IMR-90 (cell line): Measurements from ENCODE around the gene RUFY2. TPM values are rescaled to one million over a fixed set of nuclear protein-coding genes. Genes with fewer than 3 reads are reported as not detected.

Source experiments
- ATAC-seq: fragments of 200-7000 bp; cut with Tn5 transposase; 2 replicates; pipeline ENCODE4 v1.9.1; 2020; ENCODE audit warnings: low read depth, mild to moderate bottlenecking, moderate library complexity
- BruUV-seq: library from RNA; stranded (reverse); fragments of 400-500 nt; replicated peaks from 2 replicates; lab custom pipeline; 2021; lab: Mats Ljungman, UMichigan
- CTCF ChIA-PET: fragments of 300-600 bp; formaldehyde crosslinking; extraction: SDS; loops from one replicate; lab custom pipeline; 2021; ENCODE audit warnings: antibody characterized with exemption; lab: Yijun Ruan, JAX
- POLR2A ChIA-PET: fragments of 300-600 bp; sonication (Branson Sonifier 250); formaldehyde crosslinking; loops from one replicate; lab custom pipeline; 2022; ENCODE audit warnings: antibody characterized with exemption; ENCODE audit not compliant: unreplicated experiment; lab: Charles Lee
- DNase-seq: peaks from one replicate; pipeline ENCODE4 v3.0.0; 2013
- H2AFZ ChIP-seq: replicated peaks from 2 replicates; pipeline ENCODE3; 2013; ENCODE audit warnings: low read length, mild to moderate bottlenecking; ENCODE audit not compliant: poor library complexity
- H2AK5ac ChIP-seq: 2 replicates; pipeline ENCODE4 v1.6.1; 2013; ENCODE audit warnings: low read depth, low read length, inconsistent platforms
- H2AK9ac ChIP-seq: replicated peaks from 2 replicates; pipeline ENCODE3; 2013; ENCODE audit warnings: mild to moderate bottlenecking, low read depth, low read length, moderate library complexity; ENCODE audit not compliant: poor library complexity
- H2BK120ac ChIP-seq: 2 replicates; pipeline ENCODE4 v1.6.1; 2013; ENCODE audit warnings: low read depth, low read length, inconsistent platforms
- H2BK15ac ChIP-seq: 3 replicates; pipeline ENCODE4 v1.6.1; 2013; ENCODE audit warnings: low read depth, low read length, inconsistent platforms
- H2BK20ac ChIP-seq: 2 replicates; pipeline ENCODE4 v1.6.1; 2013; ENCODE audit warnings: low read depth, mild to moderate bottlenecking, inconsistent platforms, low read length, moderate library complexity
- H2BK5ac ChIP-seq: 2 replicates; pipeline ENCODE4 v1.6.1; 2013; ENCODE audit warnings: mild to moderate bottlenecking, low read depth, low read length, inconsistent platforms; ENCODE audit not compliant: poor library complexity, severe bottlenecking
- H3K14ac ChIP-seq: replicated peaks from 2 replicates; pipeline ENCODE4 v1.6.1; 2013; ENCODE audit warnings: low read depth, low read length, inconsistent platforms
- H3K18ac ChIP-seq: 2 replicates; pipeline ENCODE4 v1.6.1; 2013; ENCODE audit warnings: low read depth, low read length, control low read depth
- H3K23ac ChIP-seq: 2 replicates; pipeline ENCODE4 v1.6.1; 2013; ENCODE audit warnings: low read depth, low read length, inconsistent platforms
- H3K27ac ChIP-seq: 2 replicates; pipeline ENCODE4 v1.5.1; 2013; ENCODE audit warnings: mild to moderate bottlenecking, control low read depth, low read length; ENCODE audit not compliant: insufficient read depth
- H3K27me3 ChIP-seq: 2 replicates; pipeline ENCODE4 v1.6.1; 2013; ENCODE audit warnings: low read length; ENCODE audit not compliant: control insufficient read depth, insufficient read depth
- H3K36me3 ChIP-seq: 2 replicates; pipeline ENCODE4 v1.6.1; 2013; ENCODE audit warnings: low read length, mixed read lengths; ENCODE audit not compliant: control insufficient read depth, insufficient read depth
- H3K4ac ChIP-seq: 2 replicates; pipeline ENCODE4 v1.6.1; 2013; ENCODE audit warnings: low read depth, low read length, inconsistent platforms
- H3K4me1 ChIP-seq: 2 replicates; pipeline ENCODE4 v1.6.1; 2013; ENCODE audit warnings: low read length, mixed read lengths; ENCODE audit not compliant: control insufficient read depth, insufficient read depth
- H3K4me2 ChIP-seq: 2 replicates; pipeline ENCODE4 v1.6.1; 2013; ENCODE audit warnings: low read depth, mild to moderate bottlenecking, control low read depth, low read length, moderate library complexity
- H3K4me3 ChIP-seq: 2 replicates; pipeline ENCODE4 v1.5.1; 2013; ENCODE audit warnings: low read depth, mild to moderate bottlenecking, control low read depth, low read length, moderate library complexity; ENCODE audit not compliant: insufficient read depth
- H3K56ac ChIP-seq: 2 replicates; pipeline ENCODE4 v1.6.1; 2013; ENCODE audit warnings: low read length, inconsistent platforms; ENCODE audit not compliant: insufficient read depth; ENCODE audit errors: extremely low read depth
- H3K79me1 ChIP-seq, 2 experiments: 2 replicates each; pipeline ENCODE4 v1.6.1; 2013; ENCODE audit warnings: low read length in 2 of 2, inconsistent platforms in 1 of 2, low read depth in 1 of 2
- H3K9ac ChIP-seq: 2 replicates; pipeline ENCODE4 v1.6.1; 2013; ENCODE audit warnings: low read depth, low read length, control low read depth
- H3K9me1 ChIP-seq: 2 replicates; pipeline ENCODE4 v1.6.1; 2013; ENCODE audit warnings: low read length, inconsistent platforms; ENCODE audit not compliant: insufficient read depth
- H3K9me3 ChIP-seq: 2 replicates; pipeline ENCODE4 v1.6.1; 2013; ENCODE audit warnings: low read length; ENCODE audit not compliant: control insufficient read depth, insufficient read depth
- H4K20me1 ChIP-seq: 2 replicates; pipeline ENCODE4 v1.6.1; 2013; ENCODE audit warnings: low read length, inconsistent platforms; ENCODE audit not compliant: insufficient read depth
- H4K5ac ChIP-seq: 2 replicates; pipeline ENCODE4 v1.6.1; 2013; ENCODE audit warnings: mild to moderate bottlenecking, low read depth, low read length, control low read depth
- H4K8ac ChIP-seq, 2 experiments: 2 replicates each; pipeline ENCODE4 v1.6.1; 2013; ENCODE audit warnings: low read depth in 2 of 2, low read length in 2 of 2, control low read depth in 1 of 2, inconsistent platforms in 1 of 2
- H4K91ac ChIP-seq: 2 replicates; pipeline ENCODE4 v1.6.1; 2013; ENCODE audit warnings: low read depth, low read length, inconsistent platforms; ENCODE audit not compliant: insufficient read depth
- CEBPB ChIP-seq: IDR thresholded peaks from 2 replicates; pipeline ENCODE4 v1.6.1; 2012; ENCODE audit warnings: low read depth, low read length, improper control_type of control experiment
- MAZ ChIP-seq: IDR thresholded peaks from 2 replicates; pipeline ENCODE4 v1.6.1; 2012; ENCODE audit warnings: low read depth, mild to moderate bottlenecking, low read length, improper control_type of control experiment, moderate library complexity, borderline replicate concordance
- WGBS, 2 experiments: methylation state at CpG; one replicate each; pipeline versions ENCODE4 v1.1.5 to v1.1.7; 2013; ENCODE audit warnings: missing lambda C conversion rate in 2 of 2; ENCODE audit not compliant: insufficient read length in 1 of 2; ENCODE audit errors: extremely low coverage in 2 of 2; 5-methylcytosine and 5-hydroxymethylcytosine counted together
- dilution Hi-C: fragments of 300-500 bp; cut with HindIII; formaldehyde crosslinking; loops from one replicate; pipeline ENCODE4 v1.14.3; 2018; ENCODE audit warnings: low sequenced_read_pairs; ENCODE audit not compliant: unreplicated experiment
- in situ Hi-C: fragments of 300-500 bp; cut with MboI; formaldehyde crosslinking; loops from 3 replicates; pipeline ENCODE4 v1.14.3; 2019; ENCODE audit warnings: low sequenced_read_pairs, inconsistent platforms, mixed read lengths
- intact Hi-C: fragments of 100-400 bp; cut with micrococcal nuclease; formaldehyde crosslinking; loops from 2 replicates; pipeline ENCODE4 v1.10.0; 2022
- polyA plus RNA-seq, 3 experiments: library from polyadenylated mRNA; depleted of rRNA; stranded (reverse); fragments of >200 nt; gene quantifications; 2 replicates each; pipeline ENCODE4 v1.2.3, GENCODE V29; 2012; ENCODE audit warnings: low replicate concordance in 1 of 3
- total RNA-seq: library from RNA; depleted of rRNA; stranded (reverse); fragments of >200 nt; gene quantifications from 2 replicates; pipeline ENCODE4 v1.2.3, GENCODE V29; 2012
- TF ChIP-seq, protein P1 (sequence below): fragments of 150-350 bp; IDR thresholded peaks from 2 replicates; pipeline ENCODE4 v1.6.1; 2016; ENCODE audit warnings: low read depth, mild to moderate bottlenecking, low read length, moderate library complexity, borderline replicate concordance

Gene RUFY2
- total and polyA plus RNA-seq, 2 of the 4 experiments (the other 2 are of a cell fraction) = 6.7 to 6.8 TPM

DNA sequence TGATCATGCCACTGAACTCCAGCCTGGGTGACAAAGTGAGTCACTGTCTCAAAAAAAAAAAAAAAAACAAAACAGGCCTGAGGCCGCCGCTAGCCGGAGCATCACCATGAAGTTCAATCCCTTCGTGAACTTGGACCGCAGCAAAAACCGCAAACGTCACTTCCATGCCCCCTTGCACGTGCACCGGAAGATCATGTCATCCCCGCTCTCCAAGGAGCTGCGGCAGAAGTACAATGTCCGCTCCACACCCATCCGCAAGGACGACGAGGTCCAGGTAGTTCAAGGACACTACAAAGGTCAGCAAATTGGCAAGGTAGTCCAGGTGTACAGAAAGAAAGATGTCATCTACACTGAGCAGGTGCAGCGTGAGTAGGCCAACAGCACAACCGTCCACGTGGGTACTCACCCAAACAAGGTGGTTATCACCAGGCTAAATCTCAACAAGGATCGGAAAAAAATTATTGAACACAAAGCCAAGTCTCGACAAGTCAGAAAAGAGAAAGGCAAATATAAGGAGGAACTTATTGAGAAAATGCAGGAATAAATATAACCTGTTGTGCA is 17.5 kb upstream of the RUFY2 start:
- dilution Hi-C loops = no loop called here
- no peak overlapping the region for H3K27ac ChIP-seq
- peaks cover 3% of the 10 kb centered on the region; the same call in 1 of the 2 replicates for H3K36me3 ChIP-seq
- no peak overlapping the region for H2AK9ac ChIP-seq
- H4K20me1 ChIP-seq = no peaks in the 10 kb centered on the region
- no peak overlapping the region for H3K18ac ChIP-seq
- WGBS, 2 experiments = 97% methylated on average over 12 of the region's 20 CpGs; no CpG with 5 or more reads in 1 of the 2 experiments
- no peak overlapping the region for H4K8ac ChIP-seq
- H3K23ac ChIP-seq = no peak overlapping the region
- H4K91ac ChIP-seq = no peak overlapping the region
- H3K4me3 ChIP-seq = no peak overlapping the region
- no peak overlapping the region for H3K9ac ChIP-seq
- H3K27me3 ChIP-seq = no peaks in the 10 kb centered on the region
- in situ Hi-C loops = no loop called here
- no peak overlapping the region for H2AFZ ChIP-seq
- H2BK20ac ChIP-seq = no peak overlapping the region
- H2BK120ac ChIP-seq = no peak overlapping the region
- no peak overlapping the region for H3K4ac ChIP-seq
- DNase-seq (no peak), ATAC-seq (no peak)
- H2BK5ac ChIP-seq = no peak overlapping the region
- no peak overlapping the region for H2BK15ac ChIP-seq
- intact Hi-C loops = no loop called here
- ChIA-PET CTCF (no interaction called here), POLR2A (no interaction called here)
- no peak overlapping the region for H3K4me2 ChIP-seq
- H3K79me1 ChIP-seq = no peaks in the 10 kb centered on the region
- no peak overlapping the region for H4K5ac ChIP-seq
- H3K14ac ChIP-seq = no peak overlapping the region
- no peak overlapping the region for H2AK5ac ChIP-seq
- no peak overlapping the region for H3K56ac ChIP-seq
- H3K4me1 ChIP-seq = no peaks in the 10 kb centered on the region
- 0 out of 2 replicates have a peak, but pooled peaks cover 3% of the 10 kb centered on the region for H3K9me1 ChIP-seq
- BruUV-seq = no TSS peak
- H3K9me3 ChIP-seq = no peaks in the 10 kb centered on the region
- TF ChIP-seq MAZ (no peak), CEBPB (no peak)
- TF ChIP-seq, protein P1, sequence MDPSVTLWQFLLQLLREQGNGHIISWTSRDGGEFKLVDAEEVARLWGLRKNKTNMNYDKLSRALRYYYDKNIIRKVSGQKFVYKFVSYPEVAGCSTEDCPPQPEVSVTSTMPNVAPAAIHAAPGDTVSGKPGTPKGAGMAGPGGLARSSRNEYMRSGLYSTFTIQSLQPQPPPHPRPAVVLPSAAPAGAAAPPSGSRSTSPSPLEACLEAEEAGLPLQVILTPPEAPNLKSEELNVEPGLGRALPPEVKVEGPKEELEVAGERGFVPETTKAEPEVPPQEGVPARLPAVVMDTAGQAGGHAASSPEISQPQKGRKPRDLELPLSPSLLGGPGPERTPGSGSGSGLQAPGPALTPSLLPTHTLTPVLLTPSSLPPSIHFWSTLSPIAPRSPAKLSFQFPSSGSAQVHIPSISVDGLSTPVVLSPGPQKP = no peak
